HEK293 (cell line): ENCODE results near the gene SH3RF3.

ENCODE experiments used
- CTCF ChIA-PET: fragments of 350-600 bp; formaldehyde crosslinking; extraction: SDS; loops from one replicate; lab custom pipeline; 2021; ENCODE audit warnings: antibody characterized with exemption; lab: Yijun Ruan, JAX
- POLR2A ChIA-PET: fragments of 300-600 bp; formaldehyde crosslinking; extraction: SDS; loops from one replicate; lab custom pipeline; 2020; ENCODE audit warnings: antibody characterized with exemption, inconsistent platforms; lab: Yijun Ruan, JAX
- H3K27ac ChIP-seq: fragments of 200-500 bp; sonication (Bioruptor generic); 2 replicates; pipeline ENCODE4 v1.5.1; 2014; ENCODE audit warnings: low read depth, low read length, control low read depth, inconsistent platforms; ENCODE audit errors: extremely low read depth
- H3K36me3 ChIP-seq, 2 experiments: fragments of 200-500 bp in 1 of 2; sonication (Bioruptor generic) in 1 of 2; 1 replicate in 1 of 2; 2 replicates in 1 of 2; pipeline ENCODE4 v1.5.1; 2014 to 2017; ENCODE audit warnings: inconsistent platforms in 2 of 2, low read length in 2 of 2; ENCODE audit not compliant: control insufficient read depth in 2 of 2, insufficient read depth in 1 of 2
- H3K4me1 ChIP-seq: fragments of 200-500 bp; sonication (Bioruptor generic); 2 replicates; pipeline ENCODE4 v1.5.1; 2014; ENCODE audit warnings: mild to moderate bottlenecking, low read length, inconsistent platforms; ENCODE audit not compliant: control insufficient read depth, insufficient read depth
- H3K4me3 ChIP-seq: 2 replicates; pipeline ENCODE4 v1.5.1; 2011; ENCODE audit warnings: low read depth, mild to moderate bottlenecking, control low read depth, low read length, moderate library complexity
- H3K9me3 ChIP-seq: fragments of 200-500 bp; sonication (Bioruptor generic); 2 replicates; pipeline ENCODE4 v1.5.1; 2014; ENCODE audit warnings: low read depth, low read length, inconsistent platforms; ENCODE audit not compliant: control insufficient read depth, insufficient read depth
- HOXA7 ChIP-seq: sonication (generic); formaldehyde crosslinking; IDR thresholded peaks from 2 replicates; pipeline ENCODE4 v1.8.1; 2022; ENCODE audit warnings: missing genetic modification reagents, borderline replicate concordance
- SETDB1 ChIP-seq: IDR thresholded peaks from one replicate; pipeline ENCODE4 v1.6.1; 2017; ENCODE audit warnings: mild to moderate bottlenecking, low read length, moderate library complexity, mixed read lengths; ENCODE audit not compliant: insufficient read length
- ZBTB21 ChIP-seq: fragments of 450-650 bp; formaldehyde crosslinking; IDR thresholded peaks from 2 replicates; pipeline ENCODE4 v1.5.1; 2017; ENCODE audit warnings: missing biosample characterization, missing genetic modification characterization
- ZNF174 ChIP-seq: fragments of 450-650 bp; formaldehyde crosslinking; IDR thresholded peaks from 2 replicates; pipeline ENCODE4 v1.5.0; 2017; ENCODE audit warnings: missing biosample characterization, mild to moderate bottlenecking, missing genetic modification characterization
- ZNF223 ChIP-seq: fragments of 450-650 bp; formaldehyde crosslinking; IDR thresholded peaks from 2 replicates; pipeline ENCODE4 v1.5.1; 2016; ENCODE audit warnings: missing biosample characterization, missing genetic modification characterization
- ZNF292 ChIP-seq: fragments of 450-650 bp; formaldehyde crosslinking; IDR thresholded peaks from 2 replicates; pipeline ENCODE4 v1.5.1; 2016; ENCODE audit warnings: low read depth, missing biosample characterization, missing genetic modification characterization, borderline replicate concordance
- ZNF394 ChIP-seq: fragments of 450-650 bp; formaldehyde crosslinking; IDR thresholded peaks from 2 replicates; pipeline ENCODE4 v1.5.1; 2016; ENCODE audit warnings: missing biosample characterization, missing genetic modification characterization, mild to moderate bottlenecking, moderate library complexity, borderline replicate concordance
- ZNF501 ChIP-seq: fragments of 450-650 bp; formaldehyde crosslinking; IDR thresholded peaks from 2 replicates; pipeline ENCODE4 v1.5.1; 2016; ENCODE audit warnings: missing biosample characterization, missing genetic modification characterization
- ZNF548 ChIP-seq: fragments of 450-650 bp; formaldehyde crosslinking; IDR thresholded peaks from 2 replicates; pipeline ENCODE4 v1.5.1; 2016; ENCODE audit warnings: missing biosample characterization, missing genetic modification characterization
- ZNF610 ChIP-seq: fragments of 450-650 bp; formaldehyde crosslinking; IDR thresholded peaks from 2 replicates; pipeline ENCODE4 v1.5.1; 2016; ENCODE audit warnings: missing biosample characterization, missing genetic modification characterization, borderline replicate concordance
- ZNF785 ChIP-seq: fragments of 450-650 bp; formaldehyde crosslinking; IDR thresholded peaks from 2 replicates; pipeline ENCODE4 v1.5.1; 2016; ENCODE audit warnings: missing biosample characterization, missing genetic modification characterization
- TF ChIP-seq, protein P1 (sequence below): fragments of 450-650 bp; formaldehyde crosslinking; IDR thresholded peaks from 2 replicates; pipeline ENCODE4 v1.5.0; 2017; ENCODE audit warnings: missing biosample characterization, missing genetic modification characterization, borderline replicate concordance
- TF ChIP-seq, protein P2 (sequence below): fragments of 450-650 bp; formaldehyde crosslinking; IDR thresholded peaks from 2 replicates; pipeline ENCODE4 v1.5.1; 2016; ENCODE audit warnings: missing biosample characterization, missing genetic modification characterization
- TF ChIP-seq, protein P3 (sequence below): fragments of 450-650 bp; formaldehyde crosslinking; IDR thresholded peaks from 2 replicates; pipeline ENCODE4 v1.5.1; 2017; ENCODE audit warnings: missing biosample characterization, missing genetic modification characterization

SH3RF3 gene

DNA sequence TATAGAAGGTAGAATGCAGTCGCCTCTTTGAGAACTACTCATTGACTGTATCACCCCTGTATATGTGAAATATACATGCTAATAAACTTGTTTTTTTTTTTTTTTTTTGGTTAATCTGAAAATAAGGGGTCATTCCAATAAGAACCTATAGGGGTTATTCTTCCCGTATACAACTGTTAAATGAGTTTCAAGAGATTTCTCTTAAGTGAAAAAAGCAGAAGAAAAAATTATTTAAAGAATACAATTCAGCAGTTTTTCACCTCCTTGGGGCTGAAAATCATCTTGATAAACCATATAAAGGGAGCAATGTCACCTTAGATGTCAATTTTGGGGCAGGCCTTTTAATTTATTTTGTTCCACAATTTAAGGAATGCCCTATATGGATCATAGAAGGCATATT is 418.3 kb downstream of the SH3RF3 start (continued):
- TF ChIP-seq, protein P1, sequence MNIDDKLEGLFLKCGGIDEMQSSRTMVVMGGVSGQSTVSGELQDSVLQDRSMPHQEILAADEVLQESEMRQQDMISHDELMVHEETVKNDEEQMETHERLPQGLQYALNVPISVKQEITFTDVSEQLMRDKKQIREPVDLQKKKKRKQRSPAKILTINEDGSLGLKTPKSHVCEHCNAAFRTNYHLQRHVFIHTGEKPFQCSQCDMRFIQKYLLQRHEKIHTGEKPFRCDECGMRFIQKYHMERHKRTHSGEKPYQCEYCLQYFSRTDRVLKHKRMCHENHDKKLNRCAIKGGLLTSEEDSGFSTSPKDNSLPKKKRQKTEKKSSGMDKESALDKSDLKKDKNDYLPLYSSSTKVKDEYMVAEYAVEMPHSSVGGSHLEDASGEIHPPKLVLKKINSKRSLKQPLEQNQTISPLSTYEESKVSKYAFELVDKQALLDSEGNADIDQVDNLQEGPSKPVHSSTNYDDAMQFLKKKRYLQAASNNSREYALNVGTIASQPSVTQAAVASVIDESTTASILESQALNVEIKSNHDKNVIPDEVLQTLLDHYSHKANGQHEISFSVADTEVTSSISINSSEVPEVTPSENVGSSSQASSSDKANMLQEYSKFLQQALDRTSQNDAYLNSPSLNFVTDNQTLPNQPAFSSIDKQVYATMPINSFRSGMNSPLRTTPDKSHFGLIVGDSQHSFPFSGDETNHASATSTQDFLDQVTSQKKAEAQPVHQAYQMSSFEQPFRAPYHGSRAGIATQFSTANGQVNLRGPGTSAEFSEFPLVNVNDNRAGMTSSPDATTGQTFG: no peak
- no peak for TF ChIP-seq ZNF785 (tag by site-specific recombination)

DNA sequence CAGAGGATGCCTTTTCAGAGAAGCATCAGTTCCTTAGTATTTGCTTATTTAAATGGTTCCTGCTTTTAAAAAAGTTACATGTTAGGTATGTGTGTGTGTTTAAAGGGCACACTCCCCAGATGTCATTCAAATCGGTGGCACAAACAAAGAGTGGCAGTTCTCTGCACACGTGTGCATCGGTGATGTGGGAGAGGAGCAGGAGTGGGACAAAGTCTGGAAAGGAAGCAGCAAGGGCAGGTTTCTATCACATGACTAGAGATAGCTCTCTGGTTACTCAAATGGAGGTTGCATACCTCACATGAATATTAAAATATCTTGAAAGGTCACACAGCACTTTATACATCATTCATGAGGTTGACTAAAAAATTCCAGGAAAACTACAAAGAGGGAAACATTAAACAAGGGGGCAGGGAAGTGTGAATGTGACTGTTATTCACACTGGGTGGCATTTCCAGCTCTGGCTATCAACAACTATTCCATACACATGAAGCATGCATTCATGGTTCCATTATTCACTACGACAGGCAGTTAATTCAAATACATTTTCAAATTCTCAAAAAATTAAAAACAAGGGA is 420.1 kb downstream of the SH3RF3 start:
- H3K4me3 ChIP-seq: no peak overlapping the region
- peaks cover 0 to 19% of the 10 kb centered on the region in 2 experiments; a peak in 1 of 3 replicates for H3K36me3 ChIP-seq
- H3K27ac ChIP-seq: no peak overlapping the region
- POLR2A ChIA-PET: interaction anchor here (1.6 kb wide), 1 partner anchor 65 kb away, joined by 3 read pairs; the partner anchor contains the start of genes SEPTIN10 and SOWAHC
- CTCF ChIA-PET: interaction anchor here (0.6 to 6.4 kb wide), 4 partner anchors 46 to 186 kb away, joined by 3 to 76 read pairs (median 28); no protein-coding TSS in a partner anchor
- H3K4me1 ChIP-seq: no peaks in the 10 kb centered on the region
- no peak for TF ChIP-seq HOXA7 (CRISPR knock-in tag)
- TF ChIP-seq SETDB1: no peak
- TF ChIP-seq ZNF174 (tag by site-specific recombination): no peak
- TF ChIP-seq ZBTB21: no peak
- TF ChIP-seq ZNF292 (tag by site-specific recombination): no peak
- no peak for TF ChIP-seq ZNF548 (tag by site-specific recombination)
- TF ChIP-seq ZNF394: no peak
- no peak for TF ChIP-seq ZNF610 (tag by site-specific recombination)
- TF ChIP-seq ZNF501 (tag by site-specific recombination): no peak
- TF ChIP-seq ZNF223 (tag by site-specific recombination): no peak
- TF ChIP-seq, protein P2, sequence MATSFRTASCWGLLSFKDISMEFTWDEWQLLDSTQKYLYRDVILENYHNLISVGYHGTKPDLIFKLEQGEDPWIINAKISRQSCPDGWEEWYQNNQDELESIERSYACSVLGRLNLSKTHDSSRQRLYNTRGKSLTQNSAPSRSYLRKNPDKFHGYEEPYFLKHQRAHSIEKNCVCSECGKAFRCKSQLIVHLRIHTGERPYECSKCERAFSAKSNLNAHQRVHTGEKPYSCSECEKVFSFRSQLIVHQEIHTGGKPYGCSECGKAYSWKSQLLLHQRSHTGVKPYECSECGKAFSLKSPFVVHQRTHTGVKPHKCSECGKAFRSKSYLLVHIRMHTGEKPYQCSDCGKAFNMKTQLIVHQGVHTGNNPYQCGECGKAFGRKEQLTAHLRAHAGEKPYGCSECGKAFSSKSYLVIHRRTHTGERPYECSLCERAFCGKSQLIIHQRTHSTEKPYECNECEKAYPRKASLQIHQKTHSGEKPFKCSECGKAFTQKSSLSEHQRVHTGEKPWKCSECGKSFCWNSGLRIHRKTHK (tag by site-specific recombination): no peak
- TF ChIP-seq, protein P3, sequence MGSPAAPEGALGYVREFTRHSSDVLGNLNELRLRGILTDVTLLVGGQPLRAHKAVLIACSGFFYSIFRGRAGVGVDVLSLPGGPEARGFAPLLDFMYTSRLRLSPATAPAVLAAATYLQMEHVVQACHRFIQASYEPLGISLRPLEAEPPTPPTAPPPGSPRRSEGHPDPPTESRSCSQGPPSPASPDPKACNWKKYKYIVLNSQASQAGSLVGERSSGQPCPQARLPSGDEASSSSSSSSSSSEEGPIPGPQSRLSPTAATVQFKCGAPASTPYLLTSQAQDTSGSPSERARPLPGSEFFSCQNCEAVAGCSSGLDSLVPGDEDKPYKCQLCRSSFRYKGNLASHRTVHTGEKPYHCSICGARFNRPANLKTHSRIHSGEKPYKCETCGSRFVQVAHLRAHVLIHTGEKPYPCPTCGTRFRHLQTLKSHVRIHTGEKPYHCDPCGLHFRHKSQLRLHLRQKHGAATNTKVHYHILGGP: no peak
- no peaks in the 10 kb centered on the region for H3K9me3 ChIP-seq
